HCT116 (cell line): ENCODE results near the gene L3HYPDH. TPM values are rescaled to one million over a fixed set of nuclear protein-coding genes. Genes with fewer than 3 reads are reported as not detected.

Experiments used
- ATAC-seq: fragments of 200-7000 bp; cut with Tn5 transposase; 2 replicates; pipeline ENCODE4 v1.9.1; 2020; ENCODE audit warnings: mild to moderate bottlenecking, moderate library complexity
- BruUV-seq: library from RNA; stranded (reverse); fragments of 400-500 nt; replicated peaks from 2 replicates; lab custom pipeline; 2021; lab: Mats Ljungman, UMichigan
- CTCF ChIA-PET: fragments of 300-600 bp; sonication (Branson Sonifier 250); formaldehyde crosslinking; loops from one replicate; lab custom pipeline; 2021; ENCODE audit warnings: antibody characterized with exemption; lab: Charles Lee
- POLR2A ChIA-PET: fragments of 300-600, 350-600 bp; sonication (Branson Sonifier 250); formaldehyde crosslinking; loops from one replicate; lab custom pipeline; 2021; ENCODE audit warnings: antibody characterized with exemption; lab: Charles Lee
- RAD21 ChIA-PET, 2 experiments: fragments of 300-600 bp; sonication (Branson Sonifier 250); formaldehyde crosslinking; loops; one replicate each; lab custom pipeline; 2023; ENCODE audit warnings: low total read pairs in 2 of 2; ENCODE audit not compliant: uncharacterized antibody in 2 of 2, unreplicated experiment in 2 of 2, low non-redundant PET in 1 of 2; lab: Charles Lee
- DNase-seq: peaks from one replicate; pipeline ENCODE4 v3.0.0-alpha.2; 2010; ENCODE audit warnings: low read depth, low spot score
- H2AFZ ChIP-seq: fragments of 200-600 bp; shearing (Covaris generic), sonication (generic); 2 replicates; pipeline ENCODE4 v1.6.1; 2017; ENCODE audit warnings: low read depth, mixed run types, mixed read lengths, antibody characterized with exemption, low read length; ENCODE audit not compliant: poor library complexity, severe bottlenecking
- H3K27ac ChIP-seq: 2 replicates; pipeline ENCODE4 v1.5.1; 2012; ENCODE audit warnings: low read depth, low read length
- H3K27me3 ChIP-seq: fragments of 200-600 bp; sonication (generic); 2 replicates; pipeline ENCODE4 v1.6.1; 2016; ENCODE audit warnings: mixed run types, low read length, mixed read lengths; ENCODE audit not compliant: insufficient read depth
- H3K36me3 ChIP-seq, 2 experiments: fragments of 200-500 bp in 1 of 2; fragments of 200-600 bp in 1 of 2; sonication (Bioruptor generic) in 1 of 2; sonication (generic) in 1 of 2; 2 replicates each; pipeline versions ENCODE4 v1.5.1 to v1.6.1; 2014 to 2016; ENCODE audit warnings: low read length in 2 of 2, inconsistent platforms in 1 of 2, mixed read lengths in 1 of 2, mixed run types in 1 of 2; ENCODE audit not compliant: insufficient read depth in 2 of 2, control insufficient read depth in 1 of 2
- H3K4me1 ChIP-seq, 2 experiments: fragments of 200-600 bp in 1 of 2; sonication (generic) in 1 of 2; 2 replicates each; pipeline versions ENCODE4 v1.5.1 to v1.6.1; 2012 to 2017; ENCODE audit warnings: low read length in 2 of 2, inconsistent platforms in 1 of 2, mild to moderate bottlenecking in 1 of 2, mixed read lengths in 1 of 2, mixed run types in 1 of 2, moderate library complexity in 1 of 2; ENCODE audit not compliant: insufficient read depth in 2 of 2, control insufficient read depth in 1 of 2
- H3K4me2 ChIP-seq: fragments of 200-600 bp; sonication (generic); 2 replicates; pipeline ENCODE4 v1.6.1; 2017; ENCODE audit warnings: mixed run types, low read length, mixed read lengths
- H3K4me3 ChIP-seq, 2 experiments: fragments of 200-600 bp in 1 of 2; sonication (generic) in 1 of 2; replicated peaks in 1 of 2; 2 replicates each; pipeline ENCODE4 v1.5.1; 2011 to 2016; ENCODE audit warnings: low read length in 2 of 2, control low read depth in 1 of 2, low read depth in 1 of 2, mild to moderate bottlenecking in 1 of 2, mixed read lengths in 1 of 2, mixed run types in 1 of 2
- H3K79me2 ChIP-seq: fragments of 200-600 bp; sonication (generic); 2 replicates; pipeline ENCODE4 v1.6.1; 2017; ENCODE audit warnings: mild to moderate bottlenecking, mixed run types, low read length, moderate library complexity, mixed read lengths; ENCODE audit not compliant: insufficient read depth
- H3K9ac ChIP-seq: fragments of 200-600 bp; sonication (generic); 2 replicates; pipeline ENCODE4 v1.6.1; 2016; ENCODE audit warnings: low read length, mixed read lengths
- H3K9me2 ChIP-seq: fragments of 200-600 bp; sonication (generic), shearing (Covaris generic); 2 replicates; pipeline ENCODE4 v1.6.1; 2017; ENCODE audit warnings: mixed run types, mild to moderate bottlenecking, moderate library complexity; ENCODE audit not compliant: insufficient read depth
- H3K9me3 ChIP-seq, 2 experiments: fragments of 200-500 bp in 1 of 2; fragments of 200-600 bp in 1 of 2; sonication (Bioruptor generic) in 1 of 2; sonication (generic) in 1 of 2; 2 replicates each; pipeline ENCODE4 v1.6.1; 2014 to 2017; ENCODE audit warnings: low read length in 2 of 2, mixed read lengths in 2 of 2, inconsistent platforms in 1 of 2, low read depth in 1 of 2, mild to moderate bottlenecking in 1 of 2, mixed run types in 1 of 2, moderate library complexity in 1 of 2; ENCODE audit not compliant: control insufficient read depth in 1 of 2, insufficient read depth in 1 of 2
- H4K20me1 ChIP-seq: fragments of 200-600 bp; sonication (generic), shearing (Covaris generic); 2 replicates; pipeline ENCODE4 v1.6.1; 2017; ENCODE audit warnings: mixed run types, mild to moderate bottlenecking, moderate library complexity; ENCODE audit not compliant: insufficient read depth
- CBX3 ChIP-seq: IDR thresholded peaks from 2 replicates; pipeline ENCODE4 v1.6.1; 2012; ENCODE audit warnings: low read depth
- FOSL1 ChIP-seq: IDR thresholded peaks from 2 replicates; pipeline ENCODE4 v1.6.1; 2012; ENCODE audit warnings: low read depth
- POLR2AphosphoS5 ChIP-seq: IDR thresholded peaks from 2 replicates; pipeline ENCODE4 v1.6.1; 2011; ENCODE audit warnings: mild to moderate bottlenecking, low read depth, low read length, moderate library complexity
- SP1 ChIP-seq: IDR thresholded peaks from 2 replicates; pipeline ENCODE4 v1.6.1; 2012; ENCODE audit warnings: low read depth
- TCF7L2 ChIP-seq: IDR thresholded peaks from 2 replicates; pipeline ENCODE4 v1.7.0; 2011; ENCODE audit warnings: borderline replicate concordance, inconsistent platforms; ENCODE audit not compliant: insufficient read depth, insufficient read length; ENCODE audit errors: extremely low read depth
- YY1 ChIP-seq: IDR thresholded peaks from 2 replicates; pipeline ENCODE4 v1.6.1; 2011; ENCODE audit warnings: low read length, low read depth, moderate library complexity, mild to moderate bottlenecking; ENCODE audit not compliant: insufficient replicate concordance; ENCODE audit errors: extremely low read depth
- intact Hi-C: fragments of 100-400 bp; cut with micrococcal nuclease; formaldehyde crosslinking; loops from 2 replicates; pipeline ENCODE4 v1.10.0; 2022
- total RNA-seq: library from RNA; stranded (reverse); gene quantifications from one replicate; pipeline ENCODE4 v1.2.1, GENCODE V29; 2021; ENCODE audit not compliant: unreplicated experiment
- TF ChIP-seq, protein P1 (sequence below): IDR thresholded peaks from 2 replicates; pipeline ENCODE4 v1.6.1; 2012; ENCODE audit warnings: low read depth

The L3HYPDH gene
- total RNA-seq, 1 experiment from 2014 or later = 19.5 TPM

DNA sequence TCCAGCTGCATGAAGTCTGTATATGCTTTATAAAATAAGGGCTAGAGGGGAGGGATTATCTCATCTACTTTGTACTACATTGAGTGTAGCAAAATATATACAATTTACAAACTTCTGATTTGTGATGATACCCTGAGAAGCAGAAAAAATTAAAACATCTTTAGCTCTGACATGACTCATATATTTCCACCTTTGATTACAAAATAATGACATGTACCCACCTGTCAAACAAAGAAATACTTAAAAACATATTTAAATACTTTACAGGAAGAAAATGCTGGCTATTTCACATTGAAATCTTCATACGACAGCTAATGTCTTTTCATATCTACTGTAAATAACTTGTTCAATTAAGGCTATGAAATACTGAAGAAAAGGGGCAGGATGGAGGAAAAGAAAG, 22.3 kb downstream of the L3HYPDH start:
- ChIA-PET CTCF (no interaction called here), POLR2A (no interaction called here), RAD21 (no interaction called here)
- Histone ChIP-seq H2AFZ (no peak overlapping the region), H3K4me3 (no peak overlapping the region), H3K27ac (no peak overlapping the region), H3K27me3 (no peaks in the 10 kb centered on the region), H3K4me1 (no peaks in the 10 kb centered on the region), H3K9ac (no peak overlapping the region), H3K9me3 (no peaks in the 10 kb centered on the region), H3K79me2 (no peaks in the 10 kb centered on the region), H3K36me3 (peaks cover 2 to 14% of the 10 kb centered on the region in 2 experiments; a peak in 1 of 4 replicates), H3K4me2 (no peak overlapping the region), H3K9me2 (no peaks in the 10 kb centered on the region), H4K20me1 (no peaks in the 10 kb centered on the region)
- BruUV-seq = no TSS peak
- ATAC-seq (no peak), DNase-seq (no peak)
- TF ChIP-seq FOSL1 (no peak), CBX3 (no peak), POLR2AphosphoS5 (no peak), YY1 (no peak), TCF7L2 (no peak)
- TF ChIP-seq, protein P1, sequence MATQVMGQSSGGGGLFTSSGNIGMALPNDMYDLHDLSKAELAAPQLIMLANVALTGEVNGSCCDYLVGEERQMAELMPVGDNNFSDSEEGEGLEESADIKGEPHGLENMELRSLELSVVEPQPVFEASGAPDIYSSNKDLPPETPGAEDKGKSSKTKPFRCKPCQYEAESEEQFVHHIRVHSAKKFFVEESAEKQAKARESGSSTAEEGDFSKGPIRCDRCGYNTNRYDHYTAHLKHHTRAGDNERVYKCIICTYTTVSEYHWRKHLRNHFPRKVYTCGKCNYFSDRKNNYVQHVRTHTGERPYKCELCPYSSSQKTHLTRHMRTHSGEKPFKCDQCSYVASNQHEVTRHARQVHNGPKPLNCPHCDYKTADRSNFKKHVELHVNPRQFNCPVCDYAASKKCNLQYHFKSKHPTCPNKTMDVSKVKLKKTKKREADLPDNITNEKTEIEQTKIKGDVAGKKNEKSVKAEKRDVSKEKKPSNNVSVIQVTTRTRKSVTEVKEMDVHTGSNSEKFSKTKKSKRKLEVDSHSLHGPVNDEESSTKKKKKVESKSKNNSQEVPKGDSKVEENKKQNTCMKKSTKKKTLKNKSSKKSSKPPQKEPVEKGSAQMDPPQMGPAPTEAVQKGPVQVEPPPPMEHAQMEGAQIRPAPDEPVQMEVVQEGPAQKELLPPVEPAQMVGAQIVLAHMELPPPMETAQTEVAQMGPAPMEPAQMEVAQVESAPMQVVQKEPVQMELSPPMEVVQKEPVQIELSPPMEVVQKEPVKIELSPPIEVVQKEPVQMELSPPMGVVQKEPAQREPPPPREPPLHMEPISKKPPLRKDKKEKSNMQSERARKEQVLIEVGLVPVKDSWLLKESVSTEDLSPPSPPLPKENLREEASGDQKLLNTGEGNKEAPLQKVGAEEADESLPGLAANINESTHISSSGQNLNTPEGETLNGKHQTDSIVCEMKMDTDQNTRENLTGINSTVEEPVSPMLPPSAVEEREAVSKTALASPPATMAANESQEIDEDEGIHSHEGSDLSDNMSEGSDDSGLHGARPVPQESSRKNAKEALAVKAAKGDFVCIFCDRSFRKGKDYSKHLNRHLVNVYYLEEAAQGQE = no peak
- intact Hi-C loops = no loop called here

DNA sequence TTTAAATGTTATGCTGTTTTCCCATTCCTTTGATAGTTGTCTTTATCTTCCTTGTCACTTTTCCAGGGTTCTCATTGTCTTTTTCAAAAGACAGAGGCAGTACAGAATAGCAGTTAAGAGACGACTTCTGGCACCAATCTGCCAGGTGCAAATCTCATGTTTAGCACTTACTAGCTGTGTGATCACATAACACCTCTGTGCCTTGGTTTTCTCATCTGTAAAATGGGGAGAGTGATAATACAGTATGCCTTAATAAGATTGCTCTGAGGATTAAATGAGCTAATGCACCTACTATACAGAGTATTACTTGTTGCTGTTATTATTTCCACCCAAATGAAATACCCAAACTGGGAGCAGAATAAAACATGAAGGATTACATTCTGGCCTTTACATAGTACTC, 23.8 kb downstream of the L3HYPDH start:
- ChIA-PET CTCF (no interaction called here), POLR2A (no interaction called here)
- H3K4me2 ChIP-seq = no peak overlapping the region

More for the DNA sequence above, 23.8 kb downstream of the L3HYPDH start:
- intact Hi-C loops = no loop called here
- peaks cover 2 to 27% of the 10 kb centered on the region in 2 experiments; a peak in 1 of 4 replicates for H3K36me3 ChIP-seq
- H4K20me1 ChIP-seq = no peaks in the 10 kb centered on the region
- H3K27ac ChIP-seq = no peak overlapping the region
- no peaks in the 10 kb centered on the region for H3K27me3 ChIP-seq
- H3K9me3 ChIP-seq = no peaks in the 10 kb centered on the region
- RAD21 ChIA-PET = no interaction called here
- H3K79me2 ChIP-seq = no peaks in the 10 kb centered on the region
- no TSS peak for BruUV-seq
- H3K9me2 ChIP-seq = no peaks in the 10 kb centered on the region
- no peaks in the 10 kb centered on the region for H3K4me1 ChIP-seq
- H2AFZ ChIP-seq = no peak overlapping the region
- no peak overlapping the region for H3K4me3 ChIP-seq
- no peak for ATAC-seq
- no peak for TF ChIP-seq SP1
- no peak overlapping the region for H3K9ac ChIP-seq
- DNase-seq = no peak
